Mesenteric fat pad (tissue), 1 donor: Measurements from ENCODE around the gene TMEM100. TPM values are rescaled to one million over a fixed set of nuclear protein-coding genes. Genes with fewer than 3 reads are reported as not detected.
"Not testable (repeated sequence)": the region's sequence is repeated elsewhere in the genome, so short reads cannot be mapped to it uniquely, and the experiment has no call there.

Experiments
- DNase-seq: peaks from one replicate; pipeline ENCODE4 v3.0.0-alpha.2; 2020; ENCODE audit warnings: low spot score
- total RNA-seq: library from RNA; stranded (reverse); fragmentation: NEBNext Ultra II Directional; extraction: Animal tissue kit (Norgen Biotek cat#: 25700); gene quantifications from one replicate; pipeline ENCODE4 v1.2.1, GENCODE V29; 2021
- donor health status: DM: yes; HTN: yes; CAD: no.

Gene TMEM100
- total RNA-seq, 1 donor from 2014 or later = 36.8 TPM

DNA sequence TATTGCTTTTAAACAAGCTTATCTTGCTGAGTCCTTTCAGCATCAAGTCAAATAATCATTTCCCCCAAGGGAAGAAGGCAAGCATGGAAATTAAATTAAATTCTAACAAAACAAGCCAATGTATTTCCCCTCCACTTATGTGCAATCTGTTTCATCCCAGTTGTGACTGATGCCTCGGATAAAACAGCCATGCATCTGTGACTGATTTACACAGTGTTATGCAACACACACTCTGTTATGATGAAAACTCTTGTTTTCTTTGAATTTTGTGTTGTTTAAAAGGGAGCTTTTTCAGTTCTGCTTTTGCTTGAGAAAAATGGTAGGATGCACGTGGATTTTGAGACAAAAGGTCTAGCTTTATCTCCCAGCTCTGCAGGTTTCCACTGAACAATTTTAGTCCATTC is 32.6 kb downstream of the TMEM100 start:
- no peak for DNase-seq

DNA sequence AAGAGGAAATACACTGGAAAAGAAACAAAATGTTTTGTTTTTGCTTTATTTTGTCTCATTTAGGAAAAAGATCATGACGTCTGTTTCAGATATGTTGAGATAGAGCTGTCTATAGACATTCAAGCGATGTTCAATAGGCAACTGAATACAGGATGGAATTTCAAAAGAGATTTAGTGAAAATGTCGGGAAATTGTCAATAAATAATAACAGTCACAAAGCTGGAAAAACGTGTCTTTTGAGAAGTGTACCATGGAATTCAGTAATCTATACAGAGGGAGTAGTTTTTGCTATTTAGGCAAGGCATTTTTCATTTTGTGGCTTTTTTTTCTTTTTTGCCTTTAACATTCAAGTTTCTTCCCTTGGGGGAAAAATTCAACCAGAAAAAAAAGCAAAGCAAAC is 33.0 kb downstream of the TMEM100 start:
- no peak for DNase-seq

DNA sequence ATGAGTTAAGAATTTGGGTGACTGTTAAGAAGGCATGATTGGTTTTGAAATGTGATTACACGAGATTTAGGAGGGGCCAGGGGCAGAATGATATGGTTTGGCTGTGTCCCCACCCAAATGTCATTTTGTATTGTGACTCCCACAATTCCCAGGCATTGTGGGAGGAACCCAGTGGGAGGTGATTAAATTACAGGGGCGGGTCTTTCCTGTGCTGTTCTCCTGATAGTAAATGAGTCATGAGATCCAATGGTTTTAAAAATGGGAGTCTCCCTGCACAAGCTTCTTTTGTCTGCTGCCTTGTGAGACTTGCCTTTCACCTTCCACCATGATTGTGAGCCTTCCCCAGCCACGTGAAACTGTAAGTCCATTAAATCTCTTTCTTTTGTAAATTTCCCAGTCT is 34.6 kb downstream of the TMEM100 start:
- no peak for DNase-seq

DNA sequence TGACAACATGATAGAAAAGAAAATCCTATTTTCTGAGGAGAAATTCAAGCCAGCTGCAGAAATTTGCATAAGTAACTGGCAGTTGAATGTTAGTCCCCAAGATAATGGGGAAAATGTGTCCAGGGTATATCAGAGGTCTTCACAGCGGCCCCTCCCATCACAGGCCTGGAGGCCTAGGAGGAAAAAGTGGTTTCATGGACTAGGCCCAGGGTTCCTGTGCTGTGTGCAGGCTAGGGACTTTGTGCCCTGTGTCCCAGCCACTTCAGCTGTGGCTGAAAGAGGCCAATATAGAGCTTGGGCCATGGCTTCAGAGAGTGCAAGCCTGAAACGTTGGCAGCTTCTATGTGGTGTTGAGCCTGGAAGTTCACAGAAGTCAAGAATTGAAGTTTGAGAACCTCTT is 35.6 kb downstream of the TMEM100 start:
- DNase-seq = no peak

DNA sequence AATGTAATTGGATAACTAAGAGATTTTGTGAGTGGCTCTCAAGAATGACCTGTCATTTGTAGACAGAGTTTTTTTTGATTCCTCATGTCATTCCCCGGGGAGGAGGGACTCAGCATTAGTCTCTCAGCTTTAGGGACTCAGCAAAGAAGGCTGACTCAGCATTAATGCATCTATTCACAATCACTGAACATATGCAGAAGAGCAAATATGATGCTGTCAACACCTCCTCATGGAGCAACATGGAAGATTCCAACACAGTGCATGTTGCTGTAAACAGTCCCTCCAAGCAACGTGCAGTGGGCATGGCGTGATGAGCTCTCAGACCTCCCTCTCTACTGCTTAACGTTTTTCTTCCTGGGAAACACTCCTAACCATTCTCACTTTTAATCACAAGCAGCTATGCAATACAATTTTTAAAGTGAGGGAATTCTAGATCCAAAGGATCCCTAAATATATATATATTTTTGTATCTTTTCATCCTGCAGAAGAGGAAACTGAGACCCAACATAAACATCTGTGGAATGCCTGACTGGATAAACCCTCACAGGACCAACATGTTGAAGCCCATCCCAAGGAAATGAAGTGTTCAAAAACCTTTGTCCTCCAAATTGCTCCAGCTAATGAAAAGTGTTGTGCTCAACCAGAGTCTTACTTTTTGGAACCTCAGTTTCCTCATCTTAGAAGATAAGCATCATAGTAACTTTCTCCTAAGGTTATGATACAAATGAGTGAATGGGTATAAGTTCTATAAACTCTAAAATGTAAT is 38.9 kb downstream of the TMEM100 start:
- no peak for DNase-seq

DNA sequence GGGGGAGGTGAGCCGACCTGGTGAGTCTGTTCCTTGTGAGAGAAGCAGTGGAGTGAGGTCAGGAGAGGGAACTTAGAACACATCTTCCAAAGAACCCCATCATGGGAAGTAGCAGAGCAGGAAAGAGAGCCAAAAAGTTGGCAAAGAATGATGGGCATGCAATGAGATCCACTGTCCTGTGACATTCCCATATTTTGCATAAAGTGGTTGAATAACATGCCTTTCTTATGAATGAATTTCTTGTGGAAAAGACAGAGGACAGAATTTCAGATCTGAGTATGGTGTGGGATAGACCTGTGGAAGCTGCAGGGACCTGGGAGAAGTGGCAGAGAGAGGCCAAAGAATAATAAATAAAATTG is 41.3 kb downstream of the TMEM100 start:
- no peak for DNase-seq

DNA sequence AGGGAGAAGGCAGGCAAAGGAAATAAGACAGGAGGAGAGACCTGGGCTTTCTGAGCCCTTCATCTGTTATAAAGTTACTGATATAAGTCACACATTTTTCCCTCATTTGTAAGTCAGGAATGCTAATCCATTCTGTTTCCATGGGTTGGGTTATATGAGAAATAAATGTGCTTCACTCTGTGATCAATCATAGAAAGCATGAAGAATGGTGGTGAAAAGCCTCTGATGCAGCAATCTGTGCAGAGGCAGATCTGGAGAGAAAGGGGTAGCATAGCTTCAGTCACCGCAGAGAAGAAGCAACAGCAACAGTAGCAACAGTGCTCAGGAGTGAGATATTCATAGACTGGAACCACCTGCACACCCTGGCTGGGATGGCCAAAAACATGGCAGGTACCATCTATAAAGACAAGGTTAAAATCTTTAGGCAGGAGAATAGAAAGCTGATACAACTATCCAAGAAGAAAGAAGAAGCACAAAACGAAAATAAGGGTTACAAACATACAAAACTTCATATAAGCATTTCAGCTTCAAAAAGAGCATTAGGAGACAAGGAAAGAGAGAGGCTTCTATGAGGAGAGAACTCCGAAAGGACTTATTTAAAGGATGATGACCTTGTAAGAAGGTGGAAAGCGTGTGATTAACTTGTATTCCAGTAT is 41.9 kb downstream of the TMEM100 start:
- DNase-seq = no peak

DNA sequence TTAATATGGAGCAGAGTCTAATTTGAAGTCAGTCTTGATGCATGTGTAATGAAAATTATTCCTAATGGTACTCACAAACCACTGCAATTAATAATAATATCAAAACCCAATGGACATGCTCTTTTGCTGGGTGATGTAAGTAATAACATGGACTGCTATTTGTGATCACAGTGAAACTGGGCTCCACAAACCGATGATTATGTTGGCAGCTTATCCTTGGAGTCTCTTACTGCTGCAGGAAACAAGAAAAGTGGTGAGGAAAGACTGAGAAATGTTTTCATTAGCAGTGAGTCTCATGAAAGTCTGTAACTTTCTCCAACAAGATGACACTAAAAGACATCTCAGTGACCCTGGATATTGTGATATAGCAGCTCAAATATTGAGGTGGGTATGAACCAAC is 45.2 kb downstream of the TMEM100 start:
- no peak for DNase-seq

DNA sequence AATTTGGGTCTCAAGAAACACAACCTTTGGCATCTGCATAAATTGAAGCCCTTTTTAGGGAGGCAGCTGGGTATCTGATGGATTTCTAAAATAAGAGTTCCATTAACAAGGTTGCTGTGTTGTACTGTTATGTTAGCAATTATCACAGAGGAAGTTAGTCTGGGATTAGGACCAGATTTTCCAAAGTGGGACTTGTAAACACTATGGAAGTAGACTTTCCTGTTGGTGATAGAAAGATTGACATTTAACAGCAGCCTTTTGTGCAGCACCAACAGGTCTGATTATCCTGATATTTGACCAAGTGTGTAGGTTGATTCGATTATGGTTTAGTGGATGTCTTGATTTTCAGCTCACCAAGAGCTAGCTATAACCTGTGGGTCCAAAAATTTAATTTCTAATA is 46.4 kb downstream of the TMEM100 start:
- no peak for DNase-seq

DNA sequence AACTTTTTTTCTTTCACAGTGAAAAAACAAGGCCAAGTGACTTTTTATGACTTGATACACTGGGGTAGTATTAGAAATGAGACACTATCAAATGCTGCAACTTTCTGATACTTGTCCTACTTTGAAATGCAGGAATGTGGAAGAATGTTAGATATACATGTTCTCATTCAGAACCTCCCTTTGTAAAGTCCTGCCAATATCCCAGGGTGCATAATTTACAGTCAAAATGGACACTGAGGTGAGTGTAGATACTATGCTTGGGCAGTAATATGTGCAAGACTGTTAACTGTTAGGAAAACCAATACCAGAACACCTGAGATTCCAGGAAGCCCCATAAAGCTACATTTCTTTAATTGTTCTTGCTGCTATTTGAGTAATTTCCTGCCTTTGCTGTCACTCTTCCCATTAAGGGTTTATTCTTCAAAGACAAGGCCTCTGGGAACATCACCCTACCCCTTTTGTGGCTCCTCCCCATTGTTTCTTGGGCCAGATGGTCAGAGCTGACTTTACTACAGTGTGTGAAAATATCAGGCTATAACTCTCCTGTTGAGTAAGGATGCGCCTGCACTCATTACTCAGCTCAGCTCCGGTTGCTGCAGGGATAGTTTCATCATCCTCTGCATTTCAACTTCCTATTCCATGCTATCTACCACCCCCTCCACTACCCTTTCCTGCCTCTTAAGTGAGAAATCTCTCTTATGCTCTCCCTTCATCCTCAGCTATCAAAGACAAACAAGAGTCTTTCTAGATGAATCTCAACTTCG is 48.7 kb downstream of the TMEM100 start:
- no peak for DNase-seq

DNA sequence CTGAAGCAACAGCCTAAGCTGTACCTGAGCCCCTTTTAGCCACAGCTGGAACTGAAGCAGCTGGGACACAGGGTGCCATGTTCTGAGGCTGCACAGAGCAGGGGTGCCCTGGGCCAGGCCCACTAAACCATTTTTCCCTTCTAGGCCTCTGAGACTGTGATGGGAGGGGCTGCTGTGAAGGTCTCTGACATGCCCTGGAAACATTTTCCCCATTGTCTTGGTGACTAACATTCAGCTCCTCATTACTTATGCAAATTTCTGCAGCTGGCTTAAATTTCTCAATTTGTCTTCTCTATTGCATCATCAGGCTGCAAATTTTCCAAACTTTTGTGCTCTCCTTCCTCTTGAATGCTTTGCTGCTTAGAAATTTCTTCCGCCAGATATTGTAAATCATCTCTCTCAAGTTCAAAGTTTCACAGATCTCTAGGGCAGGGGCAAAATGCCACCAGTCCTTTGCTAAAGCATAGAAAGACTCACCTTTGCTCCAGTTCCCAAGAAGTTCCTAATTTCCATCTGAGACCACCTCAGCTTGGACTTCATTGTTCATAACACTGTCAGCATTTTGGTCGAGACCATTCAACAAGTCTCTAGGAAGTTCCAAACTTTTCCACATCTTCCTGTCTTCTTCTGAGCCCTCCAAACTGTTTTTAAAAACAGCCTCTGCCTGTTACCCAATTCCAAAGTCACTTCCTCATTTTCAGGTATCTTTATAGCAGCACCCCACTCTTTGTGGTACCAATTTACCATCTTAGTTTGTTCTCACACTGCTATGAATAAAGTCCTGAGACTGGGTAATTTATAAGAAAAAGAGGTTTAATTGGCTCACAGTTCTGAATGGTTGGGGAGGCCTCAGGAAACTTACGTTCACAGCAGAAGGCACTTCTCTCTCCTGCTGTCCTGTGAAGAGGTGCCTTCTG is 49.8 kb downstream of the TMEM100 start:
- DNase-seq = no peak

DNA sequence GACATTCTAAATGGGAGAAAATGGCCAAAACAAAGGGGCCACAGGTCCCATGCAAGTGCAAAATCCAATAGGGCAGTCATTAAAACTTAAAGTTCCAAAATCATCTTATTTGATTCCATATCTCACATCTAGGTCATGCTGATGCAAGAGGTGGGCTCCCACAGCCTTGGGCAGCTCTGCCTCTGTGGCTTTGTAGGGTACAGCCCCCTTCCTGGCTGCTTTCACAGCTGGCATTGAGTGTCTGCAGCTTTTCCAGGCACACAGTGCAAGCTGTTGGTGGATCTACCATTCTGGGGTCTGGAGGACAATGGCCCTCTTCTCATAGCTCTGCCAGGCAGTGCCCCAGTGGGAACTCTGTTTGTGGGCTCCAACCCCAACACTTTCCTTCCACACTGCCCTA is 50.7 kb downstream of the TMEM100 start:
- DNase-seq = not testable (repeated sequence)

Other genes starting within 250 kb of the TMEM100 start
- gene SMIM36, start 211.4 kb downstream of the TMEM100 start, total RNA-seq = not detected
- 22.5 TPM for gene PCTP, start 28.2 kb upstream of the TMEM100 start, total RNA-seq